Endodermal cell (in vitro differentiated cells): ENCODE measurements around the gene CPE. TPM values are rescaled to one million over a fixed set of nuclear protein-coding genes. Genes with fewer than 3 reads are reported as not detected.
A peak's percentile ranks its signal among the peaks of the same experiment; 100 is the strongest.

Experiments
- DNase-seq: peaks from one replicate; pipeline ENCODE4 v3.0.0-alpha.2; 2017
- H3K27ac ChIP-seq: 2 replicates; pipeline ENCODE4 v1.5.1; 2013; ENCODE audit warnings: mild to moderate bottlenecking, low read depth, low read length, moderate library complexity
- H3K27me3 ChIP-seq: 2 replicates; pipeline ENCODE4 v1.6.1; 2013; ENCODE audit warnings: mild to moderate bottlenecking, low read length, moderate library complexity; ENCODE audit not compliant: insufficient read depth, control insufficient read depth, poor library complexity, severe bottlenecking
- H3K36me3 ChIP-seq: 2 replicates; pipeline ENCODE4 v1.7.0; 2013; ENCODE audit warnings: mild to moderate bottlenecking, low read length, moderate library complexity; ENCODE audit not compliant: control insufficient read depth, insufficient read depth
- H3K4me1 ChIP-seq: one replicate; pipeline ENCODE4 v1.7.0; 2013; ENCODE audit warnings: low read length; ENCODE audit not compliant: control insufficient read depth, insufficient read depth
- H3K4me3 ChIP-seq: 2 replicates; pipeline ENCODE4 v1.5.1; 2013; ENCODE audit warnings: mild to moderate bottlenecking, low read length, moderate library complexity
- H3K9ac ChIP-seq: 2 replicates; pipeline ENCODE4 v1.6.1; 2013; ENCODE audit warnings: mild to moderate bottlenecking, low read length, moderate library complexity; ENCODE audit not compliant: poor library complexity, severe bottlenecking; ENCODE audit errors: extremely low read depth
- H3K9me3 ChIP-seq: 2 replicates; pipeline ENCODE4 v1.6.1; 2013; ENCODE audit warnings: mild to moderate bottlenecking, low read length, moderate library complexity; ENCODE audit not compliant: control insufficient read depth
- H3K27ac Mint-ChIP-seq: 2 replicates; pipeline ENCODE4 v1.8.0; 2020; ENCODE audit warnings: mixed read lengths
- H3K27me3 Mint-ChIP-seq: 2 replicates; pipeline ENCODE4 v1.8.0; 2021; ENCODE audit warnings: mild to moderate bottlenecking, mixed read lengths; ENCODE audit not compliant: insufficient read depth
- H3K36me3 Mint-ChIP-seq: 2 replicates; pipeline ENCODE4 v1.8.0; 2020; ENCODE audit warnings: low read depth, mixed read lengths
- H3K4me1 Mint-ChIP-seq: 2 replicates; pipeline ENCODE4 v1.8.0; 2020; ENCODE audit warnings: mixed read lengths
- H3K4me3 Mint-ChIP-seq: 2 replicates; pipeline ENCODE4 v1.8.0; 2020; ENCODE audit warnings: mild to moderate bottlenecking, moderate library complexity, mixed read lengths
- H3K9me3 Mint-ChIP-seq: 2 replicates; pipeline ENCODE4 v1.8.0; 2020; ENCODE audit warnings: mild to moderate bottlenecking, mixed read lengths
- CTCF ChIP-seq: fragments of 200-600 bp; sonication (generic); conservative IDR thresholded peaks from 2 replicates; pipeline ENCODE4 v1.5.0; 2021; ENCODE audit warnings: antibody characterized with exemption, mild to moderate bottlenecking
- WGBS, 2 experiments: methylation state at CpG; one replicate each; pipeline versions ENCODE4 v1.1.5 to v1.1.7; 2013; ENCODE audit warnings: missing lambda C conversion rate in 2 of 2, mixed read lengths in 1 of 2; ENCODE audit not compliant: insufficient coverage in 1 of 2, insufficient read length in 1 of 2; 5-methylcytosine and 5-hydroxymethylcytosine counted together
- total RNA-seq, 2 donors: library from RNA; stranded (reverse); fragmentation: NEBNext Ultra II Directional in 1 of 2; extraction: Animal tissue kit (Norgen Biotek cat#: 25700) in 1 of 2; gene quantifications; 2 replicates in 1 of 2; 3 replicates in 1 of 2; pipeline ENCODE4 v1.2.1, GENCODE V29; 2021

The CPE gene
- total RNA-seq, 2 donors from 2014 or later = 237 to 298 TPM

GRCh38 chr4:165394275-165394674 lies 15.5 kb downstream of the CPE start:
- DNase-seq = no peak
- no peaks in the 10 kb centered on the region for H3K9me3 Mint-ChIP-seq
- Histone ChIP-seq H3K4me3 (no peak overlapping the region), H3K27me3 (no peaks in the 10 kb centered on the region), H3K4me1 (no peaks in the 10 kb centered on the region), H3K27ac (no peak overlapping the region), H3K36me3 (peaks cover 56% of the 10 kb centered on the region), H3K9me3 (no peaks in the 10 kb centered on the region), H3K9ac (no peak overlapping the region)
- no peaks in the 10 kb centered on the region for H3K27me3 Mint-ChIP-seq
- peaks cover 2% of the 10 kb centered on the region for H3K36me3 Mint-ChIP-seq
- TF ChIP-seq CTCF = no peak
- 99 to 100% methylated on average over 2 to 5 of the region's 5 CpGs for WGBS, 2 experiments
- H3K4me3 Mint-ChIP-seq = no peak overlapping the region
- H3K27ac Mint-ChIP-seq = no peak overlapping the region
- no peaks in the 10 kb centered on the region for H3K4me1 Mint-ChIP-seq

GRCh38 chr4:165398570-165398969 lies 19.8 kb downstream of the CPE start:
- H3K4me1 Mint-ChIP-seq = peaks cover 6% of the 10 kb centered on the region
- Histone ChIP-seq H3K27ac (peak overlapping the region; percentile 14), H3K4me3 (no peak overlapping the region), H3K27me3 (no peaks in the 10 kb centered on the region), H3K36me3 (peaks cover 62% of the 10 kb centered on the region), H3K9ac (no peak overlapping the region), H3K4me1 (no peaks in the 10 kb centered on the region), H3K9me3 (no peaks in the 10 kb centered on the region)
- H3K4me3 Mint-ChIP-seq = no peak overlapping the region
- 90% methylated on average over 1 of the region's 1 CpG; no CpG with 5 or more reads in 1 of the 2 experiments for WGBS, 2 experiments
- no peak for DNase-seq
- H3K27ac Mint-ChIP-seq = no peak overlapping the region
- H3K36me3 Mint-ChIP-seq = peaks cover 12% of the 10 kb centered on the region
- no peaks in the 10 kb centered on the region for H3K9me3 Mint-ChIP-seq
- TF ChIP-seq CTCF = no peak
- no peaks in the 10 kb centered on the region for H3K27me3 Mint-ChIP-seq

- DNase-seq = no peak
- WGBS, 2 experiments = 96 to 100% methylated on average over 2 to 9 of the region's 9 CpGs
- peak overlapping the region; percentile 3 for H3K27ac Mint-ChIP-seq
These were observed 23.6 kb downstream of the CPE start for GRCh38 chr4:165402375-165402774.

More at GRCh38 chr4:165402375-165402774, 23.6 kb downstream of the CPE start:
- Mint-ChIP-seq H3K4me1 (peaks cover 6% of the 10 kb centered on the region), H3K36me3 (peaks cover 40% of the 10 kb centered on the region), H3K27me3 (no peaks in the 10 kb centered on the region), H3K4me3 (no peak overlapping the region), H3K9me3 (no peaks in the 10 kb centered on the region)
- Histone ChIP-seq H3K9ac (no peak overlapping the region), H3K27me3 (no peaks in the 10 kb centered on the region), H3K9me3 (no peaks in the 10 kb centered on the region), H3K4me1 (no peaks in the 10 kb centered on the region), H3K27ac (no peak overlapping the region), H3K4me3 (no peak overlapping the region), H3K36me3 (peaks cover 72% of the 10 kb centered on the region)
- no peak for TF ChIP-seq CTCF
